ENCODE results near the gene LST1. TPM values are rescaled to one million over a fixed set of nuclear protein-coding genes. Genes with fewer than 3 reads are reported as not detected.

LST1 gene
- total and polyA plus RNA-seq, 2 donors (not counting 1 experiment from before 2014, with no cell fraction given): 7.4 to 30.5 TPM

DNA sequence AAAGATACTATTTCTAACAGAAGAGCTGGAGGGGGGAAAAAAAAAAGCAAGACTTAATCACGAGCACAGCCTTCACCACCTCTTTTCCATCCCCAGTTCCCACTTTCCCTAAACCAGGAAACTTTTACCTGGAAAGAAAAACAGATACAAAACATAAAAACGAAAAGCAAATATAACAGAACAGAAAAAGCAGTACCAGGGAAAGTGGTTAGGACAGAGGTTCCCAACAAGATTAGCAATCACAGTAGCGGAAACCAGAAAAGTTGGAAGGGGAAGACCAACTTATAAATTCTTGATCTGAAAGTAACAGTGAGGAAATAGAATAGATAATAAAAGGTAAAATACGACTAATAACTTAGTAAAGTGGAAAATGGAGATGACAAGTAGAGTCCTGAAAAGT, 45.4 kb upstream of the LST1 start:
- no peaks in the 10 kb centered on the region for H3K27me3 ChIP-seq (replicated peaks in 1 of 4; ENCODE audit: control extremely low read depth in 1 of 4, control insufficient read depth in 3 of 4, insufficient read depth in 4 of 4, low read length in 3 of 4)

More for the DNA sequence above, 45.4 kb upstream of the LST1 start:
- POLR2A ChIA-PET: interaction anchor here (0.5 to 2.8 kb wide), 7 partner anchors 36 to 322 kb away, joined by 3 to 34 read pairs (median 4); partner anchors contain the start of genes LTB and NCR3
- CTCF ChIA-PET: interaction anchor here (0.9 to 3.5 kb wide), 8 partner anchors 12 to 98 kb away, joined by 3 to 33 read pairs (median 6); partner anchors contain the start of genes MCCD1 and TNF
- H3K79me2 ChIP-seq (ENCODE audit: control insufficient read depth, insufficient read depth, low read length): peaks cover 49% of the 10 kb centered on the region
- no peaks in the 10 kb centered on the region for H3K27me3 Mint-ChIP-seq
- H3K27ac ChIP-seq (ENCODE audit: low read length in 2 of 2): peak overlapping the region; percentile 97 to 99
- peak overlapping the region; percentile 93 for H3K9ac ChIP-seq (ENCODE audit: low read length)
- H3K4me3 Mint-ChIP-seq: peak overlapping the region; percentile 99
- DNase-seq: no peak
- peak overlapping the region; percentile 79 for H3K4me2 ChIP-seq (replicated peaks; ENCODE audit: low read depth, low read length, poor library complexity, severe bottlenecking)
- H3K4me3 ChIP-seq (ENCODE audit: control extremely low read depth in 1 of 5, extremely low read depth in 1 of 5, insufficient read depth in 1 of 5, low read depth in 2 of 5, low read length in 4 of 5): peak overlapping the region; percentile 79 to 100 (median 97)
- H3K4me1 Mint-ChIP-seq: peaks cover 47% of the 10 kb centered on the region
- intact Hi-C loops (cut with micrococcal nuclease): loop anchor here (1.0 to 5.0 kb wide), 6 partner anchors 42 to 419 kb away; partner anchors contain the start of genes CLIC1, MICB, PRRC2A and SKIC2
- peak overlapping the region; percentile 79 for H2AFZ ChIP-seq (ENCODE audit: insufficient read depth, low read depth, low read length, poor library complexity, severe bottlenecking)
- no CpG with 5 or more reads among the region's 4 CpGs for WGBS (ENCODE audit: insufficient coverage)
- ATAC-seq (ENCODE audit: low read depth): no peak
- peaks cover 47% of the 10 kb centered on the region for H4K20me1 ChIP-seq (ENCODE audit: control insufficient read depth, insufficient read depth, low read length, poor library complexity, severe bottlenecking)
- peak overlapping the region; percentile 93 for H3K27ac Mint-ChIP-seq
- no peaks in the 10 kb centered on the region for H3K9me3 ChIP-seq (ENCODE audit: control extremely low read depth in 1 of 3, control insufficient read depth in 2 of 3, insufficient read depth in 1 of 3, low read length in 2 of 3)
- no peaks in the 10 kb centered on the region for H3K9me3 Mint-ChIP-seq (ENCODE audit: insufficient read depth)
- peaks cover 30 to 36% of the 10 kb centered on the region in 2 donors for H3K4me1 ChIP-seq (ENCODE audit: control insufficient read depth in 2 of 2, insufficient read depth in 2 of 2, low read length in 2 of 2)
- no peak for TF ChIP-seq CTCF (IDR thresholded peaks at IDR 0.05)
- no peak for TF ChIP-seq EZH2 (IDR thresholded peaks at IDR 0.05; ENCODE audit: borderline replicate concordance, insufficient read depth, low read depth, low read length, poor library complexity, severe bottlenecking)
- H3K36me3 ChIP-seq (replicated peaks in 1 of 2; ENCODE audit: control extremely low read depth in 1 of 2, control insufficient read depth in 1 of 2, extremely low read depth in 1 of 2, insufficient read depth in 2 of 2, low read length in 1 of 2): peaks cover 3 to 50% of the 10 kb centered on the region in 2 experiments

Measured in B cell (primary cell).